ENCODE data around the gene SLC7A7. TPM values are rescaled to one million over a fixed set of nuclear protein-coding genes. Genes with fewer than 3 reads are reported as not detected.
"Not testable (repeated sequence)": the region's sequence is repeated elsewhere in the genome, so short reads cannot be mapped to it uniquely, and the experiment has no call there.

SLC7A7 gene
- total and polyA plus RNA-seq, 10 of the 15 experiments (the other 5 are each of a cell fraction or from before 2014, with no cell fraction given) = 27.8 to 79.2 (median 50.8) TPM

DNA sequence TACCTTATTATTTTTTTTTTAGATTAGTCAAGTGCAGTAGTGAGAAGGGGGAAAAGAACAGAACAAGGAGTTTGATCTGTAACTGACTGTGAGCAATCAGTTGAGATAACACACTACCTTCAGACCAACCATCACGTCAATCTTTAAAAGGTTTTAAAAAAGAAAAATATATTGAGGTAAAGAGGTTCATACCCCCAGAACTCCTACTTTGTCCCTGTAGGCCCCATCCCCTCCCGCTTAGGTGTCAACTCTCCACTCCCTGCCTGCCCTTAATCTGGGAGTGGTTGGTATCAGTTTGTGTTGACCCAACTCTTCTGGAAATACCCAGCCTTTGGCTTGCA lies 37.3 kb upstream of the SLC7A7 start:
- FAIRE-seq (no peak), ATAC-seq (no peak), DNase-seq (ENCODE audit: low read depth, low spot score) (no peak)
- TF ChIP-seq KAT2A (conservative IDR thresholded peaks at IDR 0.05; ENCODE audit: control insufficient read depth, low read depth, low read length) (no peak), PAX8 (IDR thresholded peaks at IDR 0.05) (no peak), MYC (IDR thresholded peaks at IDR 0.05; ENCODE audit: insufficient read depth, insufficient read length, insufficient replicate concordance, low read length, severe bottlenecking) (no peak)
- TF ChIP-seq, protein P1, sequence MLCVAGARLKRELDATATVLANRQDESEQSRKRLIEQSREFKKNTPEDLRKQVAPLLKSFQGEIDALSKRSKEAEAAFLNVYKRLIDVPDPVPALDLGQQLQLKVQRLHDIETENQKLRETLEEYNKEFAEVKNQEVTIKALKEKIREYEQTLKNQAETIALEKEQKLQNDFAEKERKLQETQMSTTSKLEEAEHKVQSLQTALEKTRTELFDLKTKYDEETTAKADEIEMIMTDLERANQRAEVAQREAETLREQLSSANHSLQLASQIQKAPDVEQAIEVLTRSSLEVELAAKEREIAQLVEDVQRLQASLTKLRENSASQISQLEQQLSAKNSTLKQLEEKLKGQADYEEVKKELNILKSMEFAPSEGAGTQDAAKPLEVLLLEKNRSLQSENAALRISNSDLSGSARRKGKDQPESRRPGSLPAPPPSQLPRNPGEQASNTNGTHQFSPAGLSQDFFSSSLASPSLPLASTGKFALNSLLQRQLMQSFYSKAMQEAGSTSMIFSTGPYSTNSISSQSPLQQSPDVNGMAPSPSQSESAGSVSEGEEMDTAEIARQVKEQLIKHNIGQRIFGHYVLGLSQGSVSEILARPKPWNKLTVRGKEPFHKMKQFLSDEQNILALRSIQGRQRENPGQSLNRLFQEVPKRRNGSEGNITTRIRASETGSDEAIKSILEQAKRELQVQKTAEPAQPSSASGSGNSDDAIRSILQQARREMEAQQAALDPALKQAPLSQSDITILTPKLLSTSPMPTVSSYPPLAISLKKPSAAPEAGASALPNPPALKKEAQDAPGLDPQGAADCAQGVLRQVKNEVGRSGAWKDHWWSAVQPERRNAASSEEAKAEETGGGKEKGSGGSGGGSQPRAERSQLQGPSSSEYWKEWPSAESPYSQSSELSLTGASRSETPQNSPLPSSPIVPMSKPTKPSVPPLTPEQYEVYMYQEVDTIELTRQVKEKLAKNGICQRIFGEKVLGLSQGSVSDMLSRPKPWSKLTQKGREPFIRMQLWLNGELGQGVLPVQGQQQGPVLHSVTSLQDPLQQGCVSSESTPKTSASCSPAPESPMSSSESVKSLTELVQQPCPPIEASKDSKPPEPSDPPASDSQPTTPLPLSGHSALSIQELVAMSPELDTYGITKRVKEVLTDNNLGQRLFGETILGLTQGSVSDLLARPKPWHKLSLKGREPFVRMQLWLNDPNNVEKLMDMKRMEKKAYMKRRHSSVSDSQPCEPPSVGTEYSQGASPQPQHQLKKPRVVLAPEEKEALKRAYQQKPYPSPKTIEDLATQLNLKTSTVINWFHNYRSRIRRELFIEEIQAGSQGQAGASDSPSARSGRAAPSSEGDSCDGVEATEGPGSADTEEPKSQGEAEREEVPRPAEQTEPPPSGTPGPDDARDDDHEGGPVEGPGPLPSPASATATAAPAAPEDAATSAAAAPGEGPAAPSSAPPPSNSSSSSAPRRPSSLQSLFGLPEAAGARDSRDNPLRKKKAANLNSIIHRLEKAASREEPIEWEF (IDR thresholded peaks at IDR 0.05; ENCODE audit: insufficient replicate concordance, low read depth, low read length) = no peak
- TF ChIP-seq, protein P2, sequence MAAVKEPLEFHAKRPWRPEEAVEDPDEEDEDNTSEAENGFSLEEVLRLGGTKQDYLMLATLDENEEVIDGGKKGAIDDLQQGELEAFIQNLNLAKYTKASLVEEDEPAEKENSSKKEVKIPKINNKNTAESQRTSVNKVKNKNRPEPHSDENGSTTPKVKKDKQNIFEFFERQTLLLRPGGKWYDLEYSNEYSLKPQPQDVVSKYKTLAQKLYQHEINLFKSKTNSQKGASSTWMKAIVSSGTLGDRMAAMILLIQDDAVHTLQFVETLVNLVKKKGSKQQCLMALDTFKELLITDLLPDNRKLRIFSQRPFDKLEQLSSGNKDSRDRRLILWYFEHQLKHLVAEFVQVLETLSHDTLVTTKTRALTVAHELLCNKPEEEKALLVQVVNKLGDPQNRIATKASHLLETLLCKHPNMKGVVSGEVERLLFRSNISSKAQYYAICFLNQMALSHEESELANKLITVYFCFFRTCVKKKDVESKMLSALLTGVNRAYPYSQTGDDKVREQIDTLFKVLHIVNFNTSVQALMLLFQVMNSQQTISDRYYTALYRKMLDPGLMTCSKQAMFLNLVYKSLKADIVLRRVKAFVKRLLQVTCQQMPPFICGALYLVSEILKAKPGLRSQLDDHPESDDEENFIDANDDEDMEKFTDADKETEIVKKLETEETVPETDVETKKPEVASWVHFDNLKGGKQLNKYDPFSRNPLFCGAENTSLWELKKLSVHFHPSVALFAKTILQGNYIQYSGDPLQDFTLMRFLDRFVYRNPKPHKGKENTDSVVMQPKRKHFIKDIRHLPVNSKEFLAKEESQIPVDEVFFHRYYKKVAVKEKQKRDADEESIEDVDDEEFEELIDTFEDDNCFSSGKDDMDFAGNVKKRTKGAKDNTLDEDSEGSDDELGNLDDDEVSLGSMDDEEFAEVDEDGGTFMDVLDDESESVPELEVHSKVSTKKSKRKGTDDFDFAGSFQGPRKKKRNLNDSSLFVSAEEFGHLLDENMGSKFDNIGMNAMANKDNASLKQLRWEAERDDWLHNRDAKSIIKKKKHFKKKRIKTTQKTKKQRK (IDR thresholded peaks at IDR 0.05; ENCODE audit: low read depth, low read length) = no peak
- peak overlapping the region; percentile 100 for H3K4me2 ChIP-seq (ENCODE audit: control insufficient read depth, insufficient read depth)
- H3K9ac ChIP-seq (ENCODE audit: control insufficient read depth, insufficient read depth, low read length) = peak overlapping the region; percentile 90; the same call in 1 of the 2 replicates
- ChIA-PET SMC1A (ENCODE audit: uncharacterized antibody, unreplicated experiment) (interaction anchor here (0.6 to 7.3 kb wide), 37 partner anchors 11 to 462 kb away, joined by 3 to 104 read pairs (median 5); partner anchors contain the start of genes DAD1, LRP10, MRPL52 and OXA1L), POLR2A (interaction anchor here (0.9 to 2.2 kb wide), 5 partner anchors 19 to 281 kb away, joined by 3 to 11 read pairs (median 6); partner anchors contain the start of gene LRP10), RAD21 (ENCODE audit: unreplicated experiment) (interaction anchor here (0.7 to 9.4 kb wide), 33 partner anchors 9 to 462 kb away, joined by 3 to 130 read pairs (median 6); partner anchors contain the start of genes DAD1, LRP10, MRPL52 and OXA1L), CTCF (interaction anchor here (0.6 to 10.0 kb wide), 52 partner anchors 12 to 466 kb away, joined by 3 to 324 read pairs (median 6); partner anchors contain the start of genes ABHD4, DAD1, LRP10 and MRPL52)
- no peaks in the 10 kb centered on the region for H3K27me3 ChIP-seq (replicated peaks in 1 of 2; ENCODE audit: control insufficient read depth in 2 of 2, insufficient read depth in 2 of 2, low read length in 1 of 2)
- intact Hi-C loops (cut with micrococcal nuclease; ENCODE audit: unreplicated experiment) (loop anchor here (2.0 to 5.0 kb wide), 3 partner anchors 48 to 466 kb away; no protein-coding TSS in a partner anchor), in situ Hi-C loops (cut with MboI) (loop anchor here (10.0 kb wide), 1 partner anchor 468 kb away; no protein-coding TSS in a partner anchor)
- no peaks in the 10 kb centered on the region for H4K20me1 ChIP-seq (ENCODE audit: control insufficient read depth, insufficient read depth)
- peaks cover 18% of the 10 kb centered on the region for H3K4me1 ChIP-seq (ENCODE audit: control insufficient read depth, insufficient read depth, low read length)
- H3K79me2 ChIP-seq (ENCODE audit: control insufficient read depth, insufficient read depth, low read length) = no peaks in the 10 kb centered on the region
- peak overlapping the region; percentile 99 for H2AFZ ChIP-seq (ENCODE audit: control insufficient read depth, low read depth, low read length)
- BruUV-seq (replicated peaks) = no TSS peak
- H3K27ac ChIP-seq (ENCODE audit: control insufficient read depth, insufficient read depth) = peak overlapping the region; percentile 89
- no peak overlapping the region for H3K4me3 ChIP-seq
- 74% methylated on average over 2 of the region's 2 CpGs for WGBS (ENCODE audit: insufficient coverage, insufficient replicate concordance, low lambda C conversion rate, missing lambda C conversion rate)
- peaks cover 2% of the 10 kb centered on the region; the same call in 1 of the 3 replicates for H3K9me3 ChIP-seq (replicated peaks; ENCODE audit: control insufficient read depth, insufficient read depth, low read length)
- no peaks in the 10 kb centered on the region for H3K36me3 ChIP-seq (ENCODE audit: control insufficient read depth in 2 of 2, insufficient read depth in 2 of 2, low read length in 1 of 2)

DNA sequence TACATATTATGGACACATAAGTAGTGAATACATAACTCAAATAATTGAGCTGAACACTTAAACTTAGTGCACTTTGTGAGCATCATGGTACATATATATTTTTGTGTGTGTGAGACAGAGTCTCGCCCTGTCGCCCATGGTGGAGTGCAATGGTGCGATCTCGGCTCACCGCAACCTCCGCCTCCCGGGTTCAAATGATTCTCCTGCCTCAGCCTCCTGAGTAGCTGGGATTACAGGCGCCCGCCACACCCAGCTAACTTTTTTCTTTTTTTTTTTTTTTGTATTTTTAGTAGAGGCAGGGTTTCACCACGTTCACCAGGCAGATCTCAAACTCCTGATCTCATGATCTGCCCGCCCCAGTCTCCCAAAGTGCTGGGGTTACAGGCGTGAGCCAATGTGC lies 36.9 kb upstream of the SLC7A7 start:
- SMC1A ChIA-PET (ENCODE audit: uncharacterized antibody, unreplicated experiment) = interaction anchor here (0.6 to 7.3 kb wide), 32 partner anchors 11 to 462 kb away, joined by 3 to 104 read pairs (median 4); partner anchors contain the start of genes LRP10, MRPL52, OXA1L and SLC7A7
- RAD21 ChIA-PET (ENCODE audit: unreplicated experiment) = interaction anchor here (0.6 to 9.4 kb wide), 35 partner anchors 10 to 462 kb away, joined by 3 to 130 read pairs (median 6); partner anchors contain the start of genes DAD1, LRP10, MRPL52 and OXA1L
- intact Hi-C loops (cut with micrococcal nuclease; ENCODE audit: unreplicated experiment) = loop anchor here (2.0 to 5.0 kb wide), 3 partner anchors 49 to 465 kb away; no protein-coding TSS in a partner anchor
- not testable (repeated sequence) for H3K4me2 ChIP-seq (ENCODE audit: control insufficient read depth, insufficient read depth); H3K79me2 ChIP-seq (ENCODE audit: control insufficient read depth, insufficient read depth, low read length); H3K36me3 ChIP-seq (ENCODE audit: control insufficient read depth in 2 of 2, insufficient read depth in 2 of 2, low read length in 1 of 2); H3K27ac ChIP-seq (ENCODE audit: control insufficient read depth, insufficient read depth); DNase-seq (ENCODE audit: low read depth, low spot score); H3K9me3 ChIP-seq (replicated peaks; ENCODE audit: control insufficient read depth, insufficient read depth, low read length); H2AFZ ChIP-seq (ENCODE audit: control insufficient read depth, low read depth, low read length); H3K9ac ChIP-seq (ENCODE audit: control insufficient read depth, insufficient read depth, low read length); ATAC-seq; BruUV-seq (replicated peaks); FAIRE-seq; H4K20me1 ChIP-seq (ENCODE audit: control insufficient read depth, insufficient read depth); H3K4me3 ChIP-seq; H3K27me3 ChIP-seq (replicated peaks in 1 of 2; ENCODE audit: control insufficient read depth in 2 of 2, insufficient read depth in 2 of 2, low read length in 1 of 2)
- in situ Hi-C loops (cut with MboI) = loop anchor here (10.0 kb wide), 1 partner anchor 467 kb away; no protein-coding TSS in a partner anchor
- 75% methylated on average over 10 of the region's 12 CpGs for WGBS (ENCODE audit: insufficient coverage, insufficient replicate concordance, low lambda C conversion rate, missing lambda C conversion rate)
- POLR2A ChIA-PET = interaction anchor here (0.6 to 2.2 kb wide), 7 partner anchors 19 to 352 kb away, joined by 3 to 11 read pairs (median 6); partner anchors contain the start of gene LRP10
- H3K4me1 ChIP-seq (ENCODE audit: control insufficient read depth, insufficient read depth, low read length) = peaks cover 18% of the 10 kb centered on the region
- CTCF ChIA-PET = interaction anchor here (0.5 to 10.0 kb wide), 53 partner anchors 11 to 466 kb away, joined by 3 to 324 read pairs (median 6); partner anchors contain the start of genes ABHD4, DAD1, LRP10 and MRPL52

Data from GM12878 (cell line).